Stimulated activated naive CD8-positive, alpha-beta T cell treated with anti-CD3 and anti-CD28 coated beads, Interleukin-15, amount 100 ng/mL, for 72 hours (primary cell): ENCODE measurements around the gene ZBTB24.
"Not testable (repeated sequence)": the region's sequence is repeated elsewhere in the genome, so short reads cannot be mapped to it uniquely, and the experiment has no call there.

Experiments
- ATAC-seq: fragments of 150-1000 bp; cut with Tn5 transposase; 2 replicates; pipeline ENCODE4 v1.10.0; 2021; ENCODE audit warnings: mild to moderate bottlenecking, moderate library complexity
- DNase-seq, 2 donors: peaks; one replicate each; pipeline ENCODE4 v3.0.0; 2021 to 2022
- H3K27ac Mint-ChIP-seq, 2 donors: one replicate each; pipeline ENCODE4 v1.8.0; 2022; ENCODE audit warnings: mild to moderate bottlenecking in 2 of 2, mixed read lengths in 2 of 2, moderate library complexity in 2 of 2
- H3K27me3 Mint-ChIP-seq: one replicate; pipeline ENCODE4 v1.8.0; 2022; ENCODE audit warnings: mixed read lengths
- H3K4me1 Mint-ChIP-seq: one replicate; pipeline ENCODE4 v1.8.0; 2022; ENCODE audit warnings: mild to moderate bottlenecking, mixed read lengths
- H3K4me3 Mint-ChIP-seq, 2 donors: one replicate each; pipeline ENCODE4 v1.8.0; 2022; ENCODE audit warnings: mild to moderate bottlenecking in 2 of 2, mixed read lengths in 2 of 2, moderate library complexity in 1 of 2
- H3K9me3 Mint-ChIP-seq, 2 donors: one replicate each; pipeline ENCODE4 v1.8.0; 2022; ENCODE audit warnings: mixed read lengths in 2 of 2

The ZBTB24 gene

DNA sequence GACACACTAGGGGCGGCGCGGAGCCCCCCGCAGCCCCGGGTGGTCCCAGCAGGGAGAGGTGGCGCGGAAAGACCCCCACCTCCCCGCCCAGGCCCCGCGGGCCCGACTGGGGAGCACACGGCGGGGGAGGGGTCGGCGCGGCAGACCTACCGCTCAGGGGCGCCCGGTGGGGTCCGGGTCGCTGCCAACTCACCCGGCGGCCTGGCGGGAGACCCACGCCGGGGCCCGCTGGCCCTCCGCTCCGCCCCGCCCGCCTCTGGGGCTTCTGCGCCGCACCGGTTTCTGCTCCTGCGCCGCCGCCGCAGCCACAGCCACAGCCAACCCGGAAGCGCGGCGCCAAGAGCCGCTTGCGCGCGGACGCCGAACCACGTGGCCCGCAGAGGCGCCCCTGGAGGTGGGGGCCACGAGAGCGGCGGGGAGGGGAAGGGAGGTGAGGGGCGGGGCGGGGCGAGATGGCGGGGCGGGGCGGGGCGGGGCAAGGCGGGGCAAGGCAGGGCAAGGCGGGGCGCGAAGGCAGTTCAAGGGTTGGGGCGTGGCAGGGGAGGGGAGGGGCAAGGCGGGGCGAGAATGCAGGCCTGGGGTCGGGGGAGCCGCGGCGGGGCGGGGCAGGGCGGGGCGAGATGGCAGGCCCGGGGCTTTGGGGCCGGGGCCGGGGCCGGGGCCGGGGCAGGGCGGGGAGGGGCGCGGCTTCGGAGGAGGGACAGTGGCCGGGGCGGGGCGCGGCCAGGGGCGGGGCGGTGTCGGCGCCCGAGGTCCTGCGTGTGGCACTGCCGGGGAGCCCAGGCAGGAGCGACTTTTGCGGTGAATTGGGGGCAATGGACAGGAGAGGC lies at the start of gene ZBTB24:
ZBTB24 (minus strand) TSS at position 315 of the 830 bp plus-strand sequence. CDS start 1,193 bp downstream, outside the sequence.
- Mint-ChIP-seq H3K4me1 (peaks cover 42% of the 10 kb centered on the region), H3K27me3 (no peaks in the 10 kb centered on the region), H3K9me3 (no peaks in the 10 kb centered on the region), H3K27ac (peak within 1 kb of the TSS; percentile 64 to 92), H3K4me3 (peak within 1 kb of the TSS; percentile 64 to 89)
- peak; percentile 88 for ATAC-seq
- DNase-seq = peak; percentile 87 to 92

- DNase-seq (no peak), ATAC-seq (no peak)
- H3K4me1 Mint-ChIP-seq = peaks cover 6% of the 10 kb centered on the region
- H3K27ac Mint-ChIP-seq = no peak overlapping the region
- no peaks in the 10 kb centered on the region for H3K9me3 Mint-ChIP-seq
- no peak overlapping the region for H3K4me3 Mint-ChIP-seq
- no peaks in the 10 kb centered on the region for H3K27me3 Mint-ChIP-seq
These were observed 48.4 kb upstream of the ZBTB24 start for GRCh38 chr6:109531446-109531845.

DNA sequence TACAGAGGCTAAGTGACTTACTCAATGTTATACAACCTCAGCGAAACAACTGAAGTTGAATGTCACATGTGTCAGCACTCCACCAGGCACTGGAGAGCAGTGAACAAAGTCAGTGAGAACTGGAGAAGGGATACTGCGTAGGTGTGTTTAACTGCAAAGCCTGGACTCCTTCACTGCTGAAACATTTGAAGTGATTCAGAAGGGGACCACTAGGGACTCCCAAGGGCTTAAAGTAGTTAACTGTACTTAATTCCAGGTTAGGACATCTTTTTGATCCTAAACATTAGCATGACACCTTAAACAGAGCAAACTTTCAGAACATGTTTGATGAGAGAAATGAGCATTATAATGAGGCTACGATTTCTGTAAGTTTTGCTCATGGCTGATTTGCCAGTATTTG lies 45.0 kb upstream of the ZBTB24 start:
- no peak for DNase-seq
- H3K27ac Mint-ChIP-seq = no peak overlapping the region
- ATAC-seq = no peak
- peaks cover 11 to 15% of the 10 kb centered on the region in 2 donors for H3K9me3 Mint-ChIP-seq
- H3K27me3 Mint-ChIP-seq = no peaks in the 10 kb centered on the region
- H3K4me1 Mint-ChIP-seq = peaks cover 6% of the 10 kb centered on the region
- H3K4me3 Mint-ChIP-seq = no peak overlapping the region

- ATAC-seq (peak; percentile 96), DNase-seq (peak; percentile 48 to 62)
- peaks cover 11 to 15% of the 10 kb centered on the region in 2 donors for H3K9me3 Mint-ChIP-seq
- peak overlapping the region; percentile 65 to 88 for H3K27ac Mint-ChIP-seq
- H3K4me1 Mint-ChIP-seq = peaks cover 6% of the 10 kb centered on the region
- H3K27me3 Mint-ChIP-seq = no peaks in the 10 kb centered on the region
- no peak overlapping the region for H3K4me3 Mint-ChIP-seq
These were observed 44.0 kb upstream of the ZBTB24 start for GRCh38 chr6:109526905-109527628.

DNA sequence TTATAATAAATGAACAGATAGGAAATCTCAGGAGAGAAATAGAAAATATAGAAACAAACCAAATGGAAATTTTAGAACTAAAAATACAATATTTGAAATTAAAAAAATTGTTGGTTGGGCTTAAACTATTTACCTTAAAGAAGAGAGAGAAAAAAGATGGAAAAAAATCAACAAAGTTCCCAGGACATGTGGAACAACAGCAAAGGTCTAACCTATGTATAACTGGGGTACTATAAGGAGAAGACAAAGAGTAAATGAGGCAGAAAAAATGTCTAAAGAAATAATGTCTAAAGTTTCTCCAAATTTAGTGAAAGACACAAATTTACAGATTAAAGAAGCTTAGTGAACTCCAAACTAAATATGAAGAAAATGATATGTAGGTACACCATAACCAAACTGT lies 41.1 kb upstream of the ZBTB24 start:
- Mint-ChIP-seq H3K9me3 (peaks cover 11 to 15% of the 10 kb centered on the region in 2 donors), H3K27ac (no peak overlapping the region), H3K4me3 (no peak overlapping the region), H3K4me1 (peaks cover 13% of the 10 kb centered on the region), H3K27me3 (no peaks in the 10 kb centered on the region)
- ATAC-seq (no peak), DNase-seq (no peak)

DNA sequence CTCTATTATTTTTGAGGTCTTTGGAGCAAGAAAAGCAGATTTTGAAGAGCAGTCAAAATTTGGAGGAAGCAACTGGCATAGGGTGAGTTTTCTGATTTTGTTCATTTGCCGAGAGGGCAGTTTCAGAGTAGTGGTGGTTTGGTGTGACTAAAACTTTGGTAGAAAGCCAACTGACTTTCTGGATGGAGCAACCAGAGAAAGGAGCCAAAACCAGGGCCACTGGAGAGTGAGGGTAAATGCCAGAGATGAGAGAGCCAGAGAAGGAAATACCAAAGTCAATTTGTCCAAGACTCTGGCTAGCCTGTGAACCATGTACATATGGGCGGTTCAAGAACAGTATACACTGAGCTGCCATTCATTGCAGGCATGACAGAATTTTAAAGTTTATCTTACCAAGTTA lies 40.5 kb upstream of the ZBTB24 start:
- no peak overlapping the region for H3K4me3 Mint-ChIP-seq
- no peak for ATAC-seq
- no peak overlapping the region for H3K27ac Mint-ChIP-seq
- DNase-seq = no peak
- H3K27me3 Mint-ChIP-seq = no peaks in the 10 kb centered on the region
- peaks cover 11 to 15% of the 10 kb centered on the region in 2 donors for H3K9me3 Mint-ChIP-seq
- peaks cover 13% of the 10 kb centered on the region for H3K4me1 Mint-ChIP-seq

DNA sequence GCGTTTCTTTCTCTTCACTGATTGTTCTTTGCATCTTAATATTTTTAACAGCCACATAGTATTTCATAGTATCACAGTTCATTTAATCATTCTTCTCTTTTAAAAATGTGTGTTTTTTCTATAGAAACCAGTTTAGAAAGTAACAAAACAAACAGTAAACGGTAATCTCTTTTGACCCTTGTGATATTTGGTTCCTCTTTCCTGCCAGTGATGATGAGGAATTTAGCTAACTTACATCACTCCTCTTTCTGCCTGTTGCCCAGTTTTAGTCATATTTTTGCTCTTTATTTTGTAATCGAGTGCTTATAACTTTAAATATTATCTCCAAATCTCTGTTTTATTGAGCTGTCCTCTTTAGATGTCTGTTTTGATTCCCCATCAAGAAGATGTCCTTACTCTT lies 38.1 kb upstream of the ZBTB24 start:
- no peak for ATAC-seq
- peaks cover 18% of the 10 kb centered on the region for H3K4me1 Mint-ChIP-seq
- no peak for DNase-seq
- H3K27me3 Mint-ChIP-seq = no peaks in the 10 kb centered on the region
- H3K27ac Mint-ChIP-seq = no peak overlapping the region
- H3K4me3 Mint-ChIP-seq = no peak overlapping the region
- peaks cover 11 to 15% of the 10 kb centered on the region in 2 donors for H3K9me3 Mint-ChIP-seq

GRCh38 chr6:109519647-109520046 lies 36.6 kb upstream of the ZBTB24 start:
- not testable (repeated sequence) for H3K4me3 Mint-ChIP-seq, H3K27me3 Mint-ChIP-seq, H3K27ac Mint-ChIP-seq, DNase-seq
- peak; percentile 72 for ATAC-seq
- H3K4me1 Mint-ChIP-seq = peaks cover 32% of the 10 kb centered on the region
- H3K9me3 Mint-ChIP-seq = peaks cover 11 to 15% of the 10 kb centered on the region in 2 donors

GRCh38 chr6:109516929-109517328 lies 33.9 kb upstream of the ZBTB24 start:
- no peaks in the 10 kb centered on the region for H3K9me3 Mint-ChIP-seq
- peaks cover 39% of the 10 kb centered on the region for H3K4me1 Mint-ChIP-seq
- H3K27ac Mint-ChIP-seq = peak overlapping the region; percentile 68 to 93
- no peak for ATAC-seq
- no peak for DNase-seq
- H3K27me3 Mint-ChIP-seq = no peaks in the 10 kb centered on the region
- peak overlapping the region; percentile 48 to 80 for H3K4me3 Mint-ChIP-seq

DNA sequence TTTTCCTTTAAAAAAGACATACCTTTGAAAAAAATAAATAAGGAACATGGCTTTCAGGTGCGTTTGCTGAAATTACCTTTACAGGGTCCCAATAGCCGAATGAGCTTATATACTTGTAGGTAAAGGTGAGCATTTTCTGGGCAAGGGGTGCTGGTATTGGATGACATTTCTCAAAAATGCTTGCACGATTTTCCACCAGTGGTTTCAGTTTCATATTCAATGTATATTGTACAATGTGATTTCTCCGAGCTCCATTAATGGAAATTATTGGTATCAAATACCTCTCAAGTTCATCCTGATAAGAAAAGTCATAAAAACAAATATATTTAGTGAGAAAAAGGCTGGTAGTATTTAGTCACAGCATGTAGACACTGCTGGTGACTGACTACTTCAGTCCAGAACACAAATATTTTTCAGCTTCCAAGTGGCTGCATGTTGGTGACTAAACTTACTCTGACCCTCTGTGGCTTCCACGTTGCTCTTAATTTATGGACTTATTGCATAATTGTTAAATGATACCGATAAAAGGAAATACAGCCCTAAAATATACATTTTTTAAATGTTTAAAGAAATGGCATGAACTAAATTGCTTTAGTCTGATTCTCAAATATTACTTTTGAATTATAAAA lies 32.9 kb upstream of the ZBTB24 start:
- peaks cover 39% of the 10 kb centered on the region for H3K4me1 Mint-ChIP-seq
- H3K9me3 Mint-ChIP-seq = no peaks in the 10 kb centered on the region
- H3K27ac Mint-ChIP-seq = peak overlapping the region; percentile 68 to 93
- peak overlapping the region; percentile 30 to 80 for H3K4me3 Mint-ChIP-seq
- H3K27me3 Mint-ChIP-seq = no peaks in the 10 kb centered on the region
- DNase-seq (no peak), ATAC-seq (peak; percentile 61)

- Mint-ChIP-seq H3K27ac (no peak overlapping the region), H3K4me3 (peak overlapping the region; percentile 61 to 80), H3K4me1 (peaks cover 38% of the 10 kb centered on the region), H3K9me3 (no peaks in the 10 kb centered on the region), H3K27me3 (no peaks in the 10 kb centered on the region)
- ATAC-seq (no peak), DNase-seq (no peak)
These were observed 31.9 kb upstream of the ZBTB24 start for GRCh38 chr6:109514946-109515345.

- ATAC-seq (no peak), DNase-seq (no peak)
- H3K27me3 Mint-ChIP-seq = no peaks in the 10 kb centered on the region
- H3K4me1 Mint-ChIP-seq = peaks cover 33% of the 10 kb centered on the region
- H3K4me3 Mint-ChIP-seq = no peak overlapping the region
- H3K27ac Mint-ChIP-seq = no peak overlapping the region
- no peaks in the 10 kb centered on the region for H3K9me3 Mint-ChIP-seq
These were observed 30.6 kb upstream of the ZBTB24 start for GRCh38 chr6:109513571-109514071.

DNA sequence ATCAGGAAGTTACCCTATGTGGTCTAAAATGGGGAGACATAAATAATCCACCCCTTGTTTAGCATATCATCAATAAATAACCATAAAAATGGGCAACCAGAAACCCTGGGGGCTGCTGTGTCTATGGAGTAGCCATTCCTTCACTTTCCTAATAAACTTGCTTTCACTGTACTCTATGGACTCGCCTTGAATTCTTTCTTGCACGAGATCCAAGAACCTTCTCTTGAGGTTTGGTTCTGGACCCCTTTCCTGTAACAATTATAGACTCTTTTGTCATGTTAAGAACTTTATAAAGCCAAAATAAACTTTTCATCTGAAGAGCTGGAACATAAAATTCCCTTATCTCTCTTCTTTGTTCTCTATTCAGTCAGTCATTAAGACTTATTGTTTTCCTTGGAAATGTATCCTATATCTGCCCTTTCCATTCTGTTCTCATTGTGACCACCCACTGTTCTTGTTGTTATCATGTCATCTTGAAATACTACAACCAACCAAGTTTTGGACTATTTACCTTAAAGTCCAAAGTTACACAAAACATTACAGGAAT lies 29.3 kb upstream of the ZBTB24 start:
- Mint-ChIP-seq H3K4me1 (peaks cover 33% of the 10 kb centered on the region), H3K4me3 (no peak overlapping the region), H3K27me3 (no peaks in the 10 kb centered on the region), H3K9me3 (no peaks in the 10 kb centered on the region), H3K27ac (no peak overlapping the region)
- DNase-seq (no peak), ATAC-seq (no peak)

DNA sequence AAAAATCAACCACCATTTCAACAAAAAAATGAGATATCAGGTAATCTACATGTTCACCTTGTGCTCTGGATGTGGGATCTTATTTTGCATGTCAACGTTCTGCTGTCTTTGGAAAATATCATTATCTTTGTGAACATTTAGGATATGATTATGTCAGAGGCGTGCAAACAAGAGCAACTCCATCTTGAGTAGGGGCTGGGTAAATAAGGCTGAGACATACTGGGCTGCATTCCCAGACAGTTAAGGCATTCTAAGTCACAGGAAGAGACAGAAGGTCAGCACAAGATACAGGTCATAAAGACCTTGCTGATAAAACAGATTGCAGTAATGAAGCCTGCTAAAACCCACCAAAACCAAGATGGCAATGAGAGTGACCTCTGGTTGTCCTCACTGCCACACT lies 28.8 kb upstream of the ZBTB24 start:
- H3K4me1 Mint-ChIP-seq = peaks cover 29% of the 10 kb centered on the region
- H3K27ac Mint-ChIP-seq = no peak overlapping the region
- ATAC-seq = no peak
- H3K4me3 Mint-ChIP-seq = no peak overlapping the region
- no peak for DNase-seq
- H3K9me3 Mint-ChIP-seq = no peaks in the 10 kb centered on the region
- H3K27me3 Mint-ChIP-seq = no peaks in the 10 kb centered on the region

GRCh38 chr6:109510358-109510757 lies 27.3 kb upstream of the ZBTB24 start:
- no peaks in the 10 kb centered on the region for H3K9me3 Mint-ChIP-seq
- H3K4me1 Mint-ChIP-seq = peaks cover 14% of the 10 kb centered on the region
- H3K27ac Mint-ChIP-seq = no peak overlapping the region
- no peak overlapping the region for H3K4me3 Mint-ChIP-seq
- ATAC-seq = no peak
- no peak for DNase-seq
- H3K27me3 Mint-ChIP-seq = no peaks in the 10 kb centered on the region
